Stimulated activated CD8-positive, alpha-beta memory T cell treated with anti-CD3 and anti-CD28 coated beads, Interleukin-4, amount 100 ng/mL, for 24 hours (primary cell): Measurements from ENCODE around the gene QRICH1.

ENCODE experiments used
- DNase-seq: peaks from one replicate; pipeline ENCODE4 v3.0.0-alpha.2; 2020; ENCODE audit warnings: low read depth

QRICH1 gene

DNA sequence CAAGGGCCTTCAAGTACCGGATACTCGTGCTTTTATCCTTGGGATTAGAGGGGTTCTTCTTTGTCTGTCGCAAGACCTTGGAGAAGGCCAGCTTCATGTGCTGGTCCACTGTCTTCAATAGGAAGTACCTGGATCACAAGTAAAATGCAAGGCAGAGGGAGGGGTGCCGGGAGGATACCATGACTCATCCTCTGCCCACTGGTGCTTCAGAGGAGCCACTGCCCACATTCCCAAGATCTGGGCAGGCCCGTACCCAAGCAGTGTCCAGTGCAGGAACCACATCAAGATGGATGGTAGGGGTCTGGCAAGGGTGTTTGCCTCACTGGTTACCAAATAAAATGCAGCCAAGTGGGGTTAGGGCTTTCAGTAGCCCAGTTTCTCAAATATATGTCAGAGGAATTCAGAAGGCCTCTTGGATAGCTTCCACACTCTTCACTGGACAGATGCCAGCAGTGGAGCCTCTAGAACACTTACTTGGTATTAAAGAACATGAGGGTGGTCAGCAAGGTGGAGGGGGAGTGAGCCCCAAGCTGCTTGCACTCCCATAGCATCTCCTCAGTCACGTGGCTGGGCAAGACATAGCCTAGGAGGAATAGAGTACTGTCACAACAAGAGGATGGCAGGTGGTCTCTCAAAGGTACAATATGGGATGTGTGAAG lies 61.1 kb downstream of the QRICH1 start:
- no peak for DNase-seq

DNA sequence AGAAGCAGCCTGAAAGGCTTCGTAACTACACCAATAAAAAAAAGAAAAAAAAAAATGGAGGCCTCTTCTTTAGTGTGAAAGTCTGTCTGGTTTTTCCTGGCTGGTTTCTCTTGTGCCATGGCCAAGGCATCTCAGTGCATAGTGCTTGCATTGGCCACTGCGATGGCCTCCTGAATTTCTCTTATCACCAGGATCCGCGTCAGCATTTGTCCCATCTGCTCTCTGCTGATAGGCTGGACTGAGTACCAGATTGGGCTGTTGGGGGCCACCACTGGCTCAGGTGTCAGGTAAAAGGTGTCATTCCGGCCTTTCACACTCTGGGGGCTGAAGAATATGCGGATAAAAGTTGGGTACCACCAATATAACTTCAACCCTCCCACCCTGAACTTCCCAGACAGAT lies 63.5 kb downstream of the QRICH1 start:
- no peak for DNase-seq

DNA sequence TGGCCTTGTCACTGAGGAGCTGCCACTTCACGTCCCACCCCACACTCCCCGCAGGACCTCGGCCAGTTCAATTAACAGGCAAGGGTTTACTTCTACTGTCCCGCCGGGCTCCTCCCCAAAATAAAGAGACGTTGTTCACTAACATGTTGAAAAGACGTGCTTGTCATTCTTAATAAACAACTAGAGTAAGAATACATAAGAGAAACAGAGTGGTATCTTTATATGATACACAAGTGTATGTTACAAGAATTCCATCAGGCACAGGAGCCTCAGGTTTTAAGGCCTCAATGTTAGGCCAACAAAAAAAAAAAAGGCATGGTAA lies 64.3 kb downstream of the QRICH1 start:
- no peak for DNase-seq

- DNase-seq: peak; percentile 87
Observed at GRCh38 chr3:49028673-49029562, 65.0 kb downstream of the QRICH1 start, which contains the start of gene IMPDH2. TSS of gene IMPDH2 (minus strand) at chr3:49029398. CDS start at chr3:49029350, 48 bp downstream.

- DNase-seq: no peak
Observed at GRCh38 chr3:49028298-49028672, 65.6 kb downstream of the QRICH1 start.

- no peak for DNase-seq
Observed at GRCh38 chr3:49027634-49028033, 66.2 kb downstream of the QRICH1 start.

DNA sequence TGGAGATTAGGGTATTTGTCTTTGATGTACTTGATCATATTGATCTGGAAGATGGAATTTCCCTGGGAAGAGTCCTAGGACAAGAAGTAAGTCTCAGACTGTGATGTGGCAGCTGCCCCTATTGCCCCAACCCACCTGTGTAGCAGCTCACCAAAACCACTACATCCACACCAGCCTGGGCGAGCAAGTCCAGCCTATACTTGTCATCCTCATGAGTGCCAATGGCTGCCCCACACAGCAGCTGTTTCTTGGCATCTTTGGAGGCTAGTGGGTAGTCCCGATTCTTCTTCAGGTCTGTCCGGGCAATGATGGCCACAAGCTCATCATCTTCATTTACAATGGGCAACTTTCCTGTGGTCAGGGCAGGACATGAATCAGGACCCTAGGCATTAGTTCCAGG lies 67.3 kb downstream of the QRICH1 start:
- no peak for DNase-seq

GRCh38 chr3:49025793-49026520 lies 67.9 kb downstream of the QRICH1 start:
- DNase-seq: no peak

- DNase-seq: no peak
Observed at GRCh38 chr3:49025005-49025792, 68.7 kb downstream of the QRICH1 start.

- no peak for DNase-seq
Observed at GRCh38 chr3:49024449-49024848, 69.4 kb downstream of the QRICH1 start.

DNA sequence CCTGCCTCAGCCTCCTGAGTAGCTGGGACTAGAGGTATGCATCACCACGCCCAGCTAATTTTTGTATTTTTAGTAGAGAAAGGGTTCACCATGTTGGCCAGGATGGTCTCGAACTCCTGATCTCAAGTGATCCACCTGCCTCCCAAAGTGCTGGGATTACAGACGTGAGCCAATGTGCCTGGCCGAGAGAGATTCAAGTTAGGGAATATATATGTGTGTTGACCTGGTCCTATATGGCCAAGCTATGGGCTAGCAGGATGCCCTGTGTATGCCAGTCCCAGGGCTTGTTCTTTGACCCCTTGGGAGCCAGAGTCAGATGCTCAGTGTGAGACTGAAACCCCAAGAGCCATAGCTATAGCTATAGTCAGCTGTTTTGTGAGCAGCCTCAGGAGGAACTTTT lies 70.1 kb downstream of the QRICH1 start:
- DNase-seq: no peak

- no peak for DNase-seq
Observed at GRCh38 chr3:49022688-49023171, 71.1 kb downstream of the QRICH1 start.

DNA sequence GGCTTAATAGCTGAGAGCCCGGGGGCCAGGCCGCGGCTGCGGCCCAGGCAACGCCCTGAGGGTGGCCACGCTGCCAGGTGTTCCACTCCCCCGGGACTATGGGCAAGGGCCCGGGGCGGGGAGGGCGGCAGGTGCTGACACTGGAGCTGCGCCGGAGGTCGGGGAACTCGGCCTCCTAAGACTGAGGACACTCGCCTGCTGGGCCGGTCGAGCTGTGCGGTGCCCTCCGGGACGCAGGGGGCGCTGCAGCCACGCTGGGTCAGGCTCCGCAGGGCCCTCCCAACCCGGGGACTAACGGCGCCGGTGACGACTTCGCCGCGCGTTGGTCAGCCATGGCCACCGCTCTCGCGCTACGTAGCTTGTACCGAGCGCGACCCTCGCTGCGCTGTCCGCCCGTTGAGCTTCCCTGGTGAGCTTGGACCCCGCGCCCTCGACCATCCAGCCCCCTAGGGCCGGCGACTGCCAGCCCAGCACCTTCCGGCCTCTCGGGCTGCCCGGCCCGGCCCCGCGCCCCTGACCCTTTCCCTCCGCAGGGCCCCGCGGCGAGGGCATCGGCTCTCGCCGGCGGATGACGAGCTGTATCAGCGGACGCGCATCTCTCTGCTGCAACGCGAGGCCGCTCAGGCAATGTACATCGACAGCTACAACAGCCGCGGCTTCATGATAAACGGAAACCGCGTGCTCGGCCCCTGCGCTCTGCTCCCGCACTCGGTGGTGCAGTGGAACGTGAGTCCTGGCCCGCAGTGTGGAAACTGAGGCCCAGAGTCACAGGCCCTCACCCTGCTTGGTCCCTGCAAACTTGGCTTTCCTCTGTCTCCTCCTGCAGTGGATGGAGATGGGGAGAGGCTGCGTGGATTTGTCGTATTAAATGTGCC lies 71.8 kb downstream of the QRICH1 start, which contains the start of gene NDUFAF3:
Gene NDUFAF3, plus strand, starts transcription at position 309 of the 875 bp plus-strand sequence. Its CDS starts 24 bp downstream, at position 333.
- DNase-seq: peak; percentile 88

DNA sequence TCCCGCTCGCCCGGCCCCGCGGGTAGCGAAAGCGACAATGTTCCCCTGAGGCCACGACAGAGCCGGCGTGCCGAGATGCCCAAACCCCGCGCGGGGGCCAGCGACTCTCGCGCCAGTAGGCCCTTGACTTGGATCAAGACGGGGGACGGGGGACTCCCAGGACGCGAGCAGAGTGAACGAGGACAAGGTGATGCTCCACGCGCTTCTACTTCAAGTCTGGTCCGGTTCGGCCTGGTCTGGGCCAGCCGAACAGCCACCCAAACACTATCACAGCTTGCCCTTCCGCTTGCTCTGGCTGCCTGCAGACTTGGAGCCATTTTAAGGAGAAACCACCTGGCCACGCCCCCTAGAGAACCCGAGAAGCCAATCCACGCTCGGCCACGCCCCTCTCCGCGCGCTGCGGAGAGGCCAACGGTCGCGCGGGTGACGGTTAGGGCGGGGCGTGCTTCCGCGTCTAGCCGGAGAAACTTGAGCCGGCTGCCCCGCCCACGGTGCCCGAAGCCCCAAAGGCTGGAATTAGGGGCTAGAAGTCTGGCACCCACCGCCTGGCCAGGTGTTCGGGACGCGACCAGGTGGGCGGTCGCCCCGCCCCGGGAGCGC lies 72.6 kb downstream of the QRICH1 start:
- DNase-seq: peak; percentile 98

DNA sequence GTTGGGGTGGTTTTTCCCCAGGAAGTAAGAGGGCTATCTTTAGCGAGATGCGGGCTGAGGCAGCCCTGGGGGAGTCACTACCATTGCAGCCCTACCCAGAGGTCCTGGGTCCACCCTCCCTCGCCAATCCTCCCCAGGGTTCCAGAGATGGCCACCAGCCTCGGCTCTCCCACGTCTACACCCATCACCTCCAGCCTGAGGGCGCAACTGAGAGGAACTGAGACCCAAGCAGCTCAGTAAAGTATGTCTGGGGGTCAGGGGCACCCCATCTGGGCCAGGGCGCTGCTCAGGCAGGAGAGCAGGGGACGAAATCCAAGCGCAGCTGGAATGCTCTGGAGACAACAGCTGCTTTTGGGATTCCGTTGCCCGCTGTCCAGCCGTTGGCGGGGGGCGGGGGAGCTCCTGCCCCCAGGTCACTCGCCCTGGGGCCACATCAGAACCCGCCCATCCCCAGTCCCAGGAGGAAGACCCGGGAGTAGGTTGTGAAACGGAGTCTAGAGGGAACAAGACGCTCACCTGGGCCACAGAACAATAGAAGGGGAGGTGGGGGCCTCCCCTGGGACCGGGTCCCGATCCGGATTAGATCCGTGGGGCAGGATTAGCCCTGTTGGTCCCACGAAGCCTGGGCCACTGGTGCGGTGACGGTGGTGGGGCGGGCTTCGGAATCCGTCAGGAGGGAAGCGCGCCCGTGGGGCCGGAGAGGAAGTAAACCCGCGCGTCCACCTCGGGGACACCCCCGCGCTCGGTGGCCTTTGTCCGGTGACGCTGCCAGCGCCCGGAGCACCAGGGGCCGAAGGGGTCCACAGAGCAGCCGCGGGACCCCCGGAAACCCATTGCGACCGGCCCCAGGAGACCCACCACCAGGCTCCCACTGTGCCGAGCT lies 73.3 kb downstream of the QRICH1 start:
- peak; percentile 18 for DNase-seq

- no peak for DNase-seq
Observed at GRCh38 chr3:49019941-49020329, 73.9 kb downstream of the QRICH1 start.

DNA sequence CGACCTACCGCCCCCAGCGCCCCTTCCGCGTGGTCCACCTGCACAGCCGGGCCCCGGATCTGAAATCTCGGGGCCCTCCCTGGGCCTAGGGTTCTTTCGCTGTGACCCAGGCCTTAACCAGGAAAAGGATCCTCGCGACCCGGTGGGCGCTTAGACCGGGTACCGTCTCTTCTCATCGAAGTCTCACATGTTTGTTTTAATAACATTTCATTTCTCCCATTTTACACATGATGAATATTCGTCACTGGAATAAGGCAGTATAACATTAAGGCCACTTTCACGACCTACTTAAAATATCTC lies 75.2 kb downstream of the QRICH1 start:
- DNase-seq: no peak

GRCh38 chr3:49017971-49018706 lies 75.7 kb downstream of the QRICH1 start, which contains the start of gene DALRD3:
TSS of gene DALRD3 (minus strand) at chr3:49018580. CDS start at chr3:49018564, 16 bp downstream.
- peak; percentile 50 for DNase-seq
